ENCODE data around the gene ZDHHC22.

DNA sequence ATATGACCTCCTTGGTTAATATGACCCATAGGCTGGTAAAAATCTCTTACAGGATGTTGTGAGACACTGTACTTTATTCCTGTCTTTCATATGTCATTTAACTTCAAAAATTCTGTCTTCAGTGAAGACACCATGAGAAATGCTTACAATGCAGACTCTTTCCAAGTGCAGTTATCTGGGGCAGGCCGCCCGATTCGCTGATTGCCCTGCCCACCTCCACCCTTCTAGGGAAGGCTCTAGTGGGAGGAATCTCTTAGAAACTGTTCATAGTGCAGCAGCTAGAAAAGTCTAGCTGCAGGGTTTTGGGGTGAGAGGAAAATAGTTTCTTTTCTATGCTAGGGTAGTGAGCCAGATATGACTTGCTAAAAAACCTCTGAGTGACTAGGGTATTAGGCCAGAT is 58.5 kb downstream of the ZDHHC22 start:
- TF ChIP-seq, protein P1, sequence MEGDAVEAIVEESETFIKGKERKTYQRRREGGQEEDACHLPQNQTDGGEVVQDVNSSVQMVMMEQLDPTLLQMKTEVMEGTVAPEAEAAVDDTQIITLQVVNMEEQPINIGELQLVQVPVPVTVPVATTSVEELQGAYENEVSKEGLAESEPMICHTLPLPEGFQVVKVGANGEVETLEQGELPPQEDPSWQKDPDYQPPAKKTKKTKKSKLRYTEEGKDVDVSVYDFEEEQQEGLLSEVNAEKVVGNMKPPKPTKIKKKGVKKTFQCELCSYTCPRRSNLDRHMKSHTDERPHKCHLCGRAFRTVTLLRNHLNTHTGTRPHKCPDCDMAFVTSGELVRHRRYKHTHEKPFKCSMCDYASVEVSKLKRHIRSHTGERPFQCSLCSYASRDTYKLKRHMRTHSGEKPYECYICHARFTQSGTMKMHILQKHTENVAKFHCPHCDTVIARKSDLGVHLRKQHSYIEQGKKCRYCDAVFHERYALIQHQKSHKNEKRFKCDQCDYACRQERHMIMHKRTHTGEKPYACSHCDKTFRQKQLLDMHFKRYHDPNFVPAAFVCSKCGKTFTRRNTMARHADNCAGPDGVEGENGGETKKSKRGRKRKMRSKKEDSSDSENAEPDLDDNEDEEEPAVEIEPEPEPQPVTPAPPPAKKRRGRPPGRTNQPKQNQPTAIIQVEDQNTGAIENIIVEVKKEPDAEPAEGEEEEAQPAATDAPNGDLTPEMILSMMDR (IDR thresholded peaks at IDR 0.05), result no peak
- TF ChIP-seq, protein P2, sequence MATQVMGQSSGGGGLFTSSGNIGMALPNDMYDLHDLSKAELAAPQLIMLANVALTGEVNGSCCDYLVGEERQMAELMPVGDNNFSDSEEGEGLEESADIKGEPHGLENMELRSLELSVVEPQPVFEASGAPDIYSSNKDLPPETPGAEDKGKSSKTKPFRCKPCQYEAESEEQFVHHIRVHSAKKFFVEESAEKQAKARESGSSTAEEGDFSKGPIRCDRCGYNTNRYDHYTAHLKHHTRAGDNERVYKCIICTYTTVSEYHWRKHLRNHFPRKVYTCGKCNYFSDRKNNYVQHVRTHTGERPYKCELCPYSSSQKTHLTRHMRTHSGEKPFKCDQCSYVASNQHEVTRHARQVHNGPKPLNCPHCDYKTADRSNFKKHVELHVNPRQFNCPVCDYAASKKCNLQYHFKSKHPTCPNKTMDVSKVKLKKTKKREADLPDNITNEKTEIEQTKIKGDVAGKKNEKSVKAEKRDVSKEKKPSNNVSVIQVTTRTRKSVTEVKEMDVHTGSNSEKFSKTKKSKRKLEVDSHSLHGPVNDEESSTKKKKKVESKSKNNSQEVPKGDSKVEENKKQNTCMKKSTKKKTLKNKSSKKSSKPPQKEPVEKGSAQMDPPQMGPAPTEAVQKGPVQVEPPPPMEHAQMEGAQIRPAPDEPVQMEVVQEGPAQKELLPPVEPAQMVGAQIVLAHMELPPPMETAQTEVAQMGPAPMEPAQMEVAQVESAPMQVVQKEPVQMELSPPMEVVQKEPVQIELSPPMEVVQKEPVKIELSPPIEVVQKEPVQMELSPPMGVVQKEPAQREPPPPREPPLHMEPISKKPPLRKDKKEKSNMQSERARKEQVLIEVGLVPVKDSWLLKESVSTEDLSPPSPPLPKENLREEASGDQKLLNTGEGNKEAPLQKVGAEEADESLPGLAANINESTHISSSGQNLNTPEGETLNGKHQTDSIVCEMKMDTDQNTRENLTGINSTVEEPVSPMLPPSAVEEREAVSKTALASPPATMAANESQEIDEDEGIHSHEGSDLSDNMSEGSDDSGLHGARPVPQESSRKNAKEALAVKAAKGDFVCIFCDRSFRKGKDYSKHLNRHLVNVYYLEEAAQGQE (IDR thresholded peaks at IDR 0.05; ENCODE audit: insufficient read depth in 1 of 2, low read depth in 2 of 2, low read length in 1 of 2), result no peak
- TF ChIP-seq TCF7L2 (IDR thresholded peaks at IDR 0.05; ENCODE audit: low read depth, low read length), result no peak
- TF ChIP-seq POLR2AphosphoS5 (IDR thresholded peaks at IDR 0.05; ENCODE audit: low read depth, low read length), result no peak
- no peak for TF ChIP-seq SIN3A (IDR thresholded peaks at IDR 0.05; ENCODE audit: borderline replicate concordance, insufficient read depth, low read depth, low read length)
